Ishikawa (cell line): ENCODE results near the gene NKAIN2.
A peak's percentile ranks its signal among the peaks of the same experiment; 100 is the strongest.

Source experiments
- CEBPB ChIP-seq: IDR thresholded peaks from 2 replicates; pipeline ENCODE4 v1.6.1; 2012
- CREB1 ChIP-seq: IDR thresholded peaks from 2 replicates; pipeline ENCODE4 v1.6.1; 2012; ENCODE audit warnings: low read depth
- EGR1 ChIP-seq: IDR thresholded peaks from 2 replicates; pipeline ENCODE4 v1.6.1; 2012
- EP300 ChIP-seq: IDR thresholded peaks from 2 replicates; pipeline ENCODE4 v1.6.1; 2012; ENCODE audit warnings: borderline replicate concordance
- FOXM1 ChIP-seq: IDR thresholded peaks from 2 replicates; pipeline ENCODE4 v1.6.1; 2012; ENCODE audit warnings: low read depth, borderline replicate concordance
- MAX ChIP-seq: IDR thresholded peaks from 2 replicates; pipeline ENCODE4 v1.6.1; 2012
- NFIC ChIP-seq: IDR thresholded peaks from 2 replicates; pipeline ENCODE4 v1.6.1; 2012
- RAD21 ChIP-seq: IDR thresholded peaks from 2 replicates; pipeline ENCODE4 v1.6.1; 2012; ENCODE audit warnings: low read depth
- TAF1 ChIP-seq: IDR thresholded peaks from 2 replicates; pipeline ENCODE4 v1.6.1; 2012; ENCODE audit warnings: low read depth, mild to moderate bottlenecking
- TCF12 ChIP-seq: IDR thresholded peaks from 2 replicates; pipeline ENCODE4 v1.6.1; 2012; ENCODE audit warnings: low read depth
- TEAD4 ChIP-seq: IDR thresholded peaks from 2 replicates; pipeline ENCODE4 v1.6.1; 2012
- YY1 ChIP-seq: IDR thresholded peaks from 2 replicates; pipeline ENCODE4 v1.6.1; 2012; ENCODE audit warnings: low read depth
- ZBTB7A ChIP-seq: IDR thresholded peaks from 2 replicates; pipeline ENCODE4 v1.6.1; 2012; ENCODE audit warnings: low read depth
- TF ChIP-seq, protein P1 (sequence below): IDR thresholded peaks from 2 replicates; pipeline ENCODE4 v1.6.1; 2012; ENCODE audit warnings: low read depth, mild to moderate bottlenecking
- TF ChIP-seq, protein P2 (sequence below): IDR thresholded peaks from 2 replicates; pipeline ENCODE4 v1.6.1; 2012

Gene NKAIN2

DNA sequence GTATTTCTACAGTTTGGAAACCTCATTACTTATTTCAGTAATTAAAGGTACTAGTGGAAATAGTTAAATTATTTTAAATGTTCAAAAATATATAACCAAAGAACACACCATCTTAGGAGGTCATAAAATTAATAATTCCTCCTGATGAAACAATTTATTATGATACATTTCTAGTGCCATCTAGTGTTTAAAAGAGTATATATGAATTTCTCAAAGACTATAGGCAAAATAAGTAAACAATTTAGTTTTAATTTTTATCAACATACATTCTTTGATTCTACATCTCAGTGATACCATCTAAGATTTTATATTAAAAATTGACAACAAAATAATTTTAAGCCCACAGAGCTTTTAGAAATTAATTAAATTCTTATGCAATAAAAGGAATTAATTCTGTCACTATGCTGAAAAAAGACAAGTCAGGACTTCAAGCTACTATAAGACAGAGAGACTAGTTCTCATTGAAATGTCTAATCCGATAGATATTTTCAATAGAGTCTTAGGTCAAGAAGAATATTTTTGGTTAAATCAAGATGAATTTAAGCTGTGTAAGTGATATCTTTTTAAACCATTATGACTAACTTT, 1050.8 kb downstream of the NKAIN2 start:
- no peak for TF ChIP-seq MAX
- TF ChIP-seq RAD21, result peak; percentile 26; the same call in 1 of the 2 replicates

DNA sequence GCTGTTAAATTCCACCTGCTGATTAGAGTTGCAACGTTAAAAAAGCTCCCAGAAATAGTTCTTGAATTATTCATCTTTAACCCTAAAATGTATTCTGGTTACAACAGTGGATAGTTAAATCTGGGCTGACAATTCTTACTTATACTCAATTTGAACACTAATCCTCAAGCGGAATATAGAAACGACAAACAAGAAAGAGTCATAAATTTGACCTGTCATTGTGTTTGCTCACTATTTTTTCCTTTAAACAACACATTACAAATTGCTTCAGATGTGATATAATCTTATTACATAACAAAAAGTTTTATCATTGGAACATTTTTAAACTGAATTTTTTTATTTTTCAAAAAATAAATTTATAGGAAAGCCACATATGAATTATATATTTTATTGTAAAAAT, 1054.1 kb downstream of the NKAIN2 start:
- TF ChIP-seq FOXM1 (no peak), YY1 (no peak), EGR1 (no peak), ZBTB7A (no peak), NFIC (no peak)
- TF ChIP-seq, protein P1, sequence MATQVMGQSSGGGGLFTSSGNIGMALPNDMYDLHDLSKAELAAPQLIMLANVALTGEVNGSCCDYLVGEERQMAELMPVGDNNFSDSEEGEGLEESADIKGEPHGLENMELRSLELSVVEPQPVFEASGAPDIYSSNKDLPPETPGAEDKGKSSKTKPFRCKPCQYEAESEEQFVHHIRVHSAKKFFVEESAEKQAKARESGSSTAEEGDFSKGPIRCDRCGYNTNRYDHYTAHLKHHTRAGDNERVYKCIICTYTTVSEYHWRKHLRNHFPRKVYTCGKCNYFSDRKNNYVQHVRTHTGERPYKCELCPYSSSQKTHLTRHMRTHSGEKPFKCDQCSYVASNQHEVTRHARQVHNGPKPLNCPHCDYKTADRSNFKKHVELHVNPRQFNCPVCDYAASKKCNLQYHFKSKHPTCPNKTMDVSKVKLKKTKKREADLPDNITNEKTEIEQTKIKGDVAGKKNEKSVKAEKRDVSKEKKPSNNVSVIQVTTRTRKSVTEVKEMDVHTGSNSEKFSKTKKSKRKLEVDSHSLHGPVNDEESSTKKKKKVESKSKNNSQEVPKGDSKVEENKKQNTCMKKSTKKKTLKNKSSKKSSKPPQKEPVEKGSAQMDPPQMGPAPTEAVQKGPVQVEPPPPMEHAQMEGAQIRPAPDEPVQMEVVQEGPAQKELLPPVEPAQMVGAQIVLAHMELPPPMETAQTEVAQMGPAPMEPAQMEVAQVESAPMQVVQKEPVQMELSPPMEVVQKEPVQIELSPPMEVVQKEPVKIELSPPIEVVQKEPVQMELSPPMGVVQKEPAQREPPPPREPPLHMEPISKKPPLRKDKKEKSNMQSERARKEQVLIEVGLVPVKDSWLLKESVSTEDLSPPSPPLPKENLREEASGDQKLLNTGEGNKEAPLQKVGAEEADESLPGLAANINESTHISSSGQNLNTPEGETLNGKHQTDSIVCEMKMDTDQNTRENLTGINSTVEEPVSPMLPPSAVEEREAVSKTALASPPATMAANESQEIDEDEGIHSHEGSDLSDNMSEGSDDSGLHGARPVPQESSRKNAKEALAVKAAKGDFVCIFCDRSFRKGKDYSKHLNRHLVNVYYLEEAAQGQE, result no peak

GRCh38 chr6:124858564-124858963, 1054.9 kb downstream of the NKAIN2 start:
- TF ChIP-seq TAF1 (no peak), NFIC (no peak), ZBTB7A (no peak), CREB1 (no peak), EGR1 (no peak), TEAD4 (no peak), RAD21 (no peak), EP300 (no peak), FOXM1 (no peak), MAX (no peak), TCF12 (no peak)
- TF ChIP-seq, protein P2, sequence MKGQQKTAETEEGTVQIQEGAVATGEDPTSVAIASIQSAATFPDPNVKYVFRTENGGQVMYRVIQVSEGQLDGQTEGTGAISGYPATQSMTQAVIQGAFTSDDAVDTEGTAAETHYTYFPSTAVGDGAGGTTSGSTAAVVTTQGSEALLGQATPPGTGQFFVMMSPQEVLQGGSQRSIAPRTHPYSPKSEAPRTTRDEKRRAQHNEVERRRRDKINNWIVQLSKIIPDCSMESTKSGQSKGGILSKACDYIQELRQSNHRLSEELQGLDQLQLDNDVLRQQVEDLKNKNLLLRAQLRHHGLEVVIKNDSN, result no peak
- TF ChIP-seq, protein P1, result no peak

DNA sequence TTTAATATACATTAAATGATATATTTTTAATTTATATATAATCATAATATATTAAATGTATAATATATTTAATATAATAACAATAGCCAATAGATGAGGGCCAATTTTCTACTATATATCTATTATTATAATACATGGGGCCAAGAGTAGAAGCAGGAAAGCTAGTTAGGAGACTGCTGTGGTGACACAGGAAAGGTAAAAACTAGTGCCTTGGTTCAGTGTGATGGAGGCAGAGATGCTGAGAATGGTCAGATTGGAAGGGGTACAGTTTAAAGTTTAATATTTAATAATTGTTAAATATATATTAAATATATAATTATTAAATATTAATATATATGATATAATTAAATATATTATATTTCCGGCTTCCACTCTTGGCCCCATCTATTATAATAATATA, 1055.7 kb downstream of the NKAIN2 start:
- TF ChIP-seq RAD21, result no peak
- no peak for TF ChIP-seq CREB1
- no peak for TF ChIP-seq CEBPB
- no peak for TF ChIP-seq NFIC
- no peak for TF ChIP-seq TAF1
- TF ChIP-seq YY1, result no peak
- TF ChIP-seq TEAD4, result no peak
- TF ChIP-seq EGR1, result no peak
- TF ChIP-seq, protein P2, result no peak
- TF ChIP-seq TCF12, result no peak

DNA sequence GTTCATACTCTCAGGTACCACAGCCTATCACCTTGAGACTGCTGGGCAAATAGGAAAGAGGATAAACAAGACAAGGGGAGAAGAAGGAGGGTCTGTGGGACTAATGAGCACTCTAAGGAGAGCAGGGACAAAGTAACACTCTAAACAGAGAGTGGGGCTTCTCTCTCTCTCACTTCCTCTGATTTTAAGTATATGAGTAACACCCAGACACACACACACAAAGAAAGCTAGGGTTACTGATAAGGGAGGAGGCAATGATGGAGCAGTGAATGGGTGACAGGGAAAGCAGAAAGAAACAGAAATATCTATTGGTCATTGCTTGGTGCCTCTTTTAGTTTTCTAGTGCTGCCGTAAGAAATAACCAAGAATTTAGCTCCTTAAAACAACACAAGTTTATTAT, 1062.4 kb downstream of the NKAIN2 start:
- no peak for TF ChIP-seq EP300
- TF ChIP-seq CREB1, result no peak
- no peak for TF ChIP-seq RAD21
- no peak for TF ChIP-seq CEBPB
- TF ChIP-seq, protein P2, result no peak
- TF ChIP-seq TEAD4, result no peak
- TF ChIP-seq TAF1, result no peak
- TF ChIP-seq TCF12, result no peak
- TF ChIP-seq EGR1, result no peak
- TF ChIP-seq MAX, result no peak

GRCh38 chr6:124867121-124867520, 1063.5 kb downstream of the NKAIN2 start:
- TF ChIP-seq, protein P1, result no peak
- TF ChIP-seq ZBTB7A, result no peak
- TF ChIP-seq RAD21, result no peak
- no peak for TF ChIP-seq EP300
- TF ChIP-seq MAX, result no peak
- TF ChIP-seq, protein P2, result no peak
- TF ChIP-seq FOXM1, result no peak
- TF ChIP-seq CREB1, result no peak
- TF ChIP-seq YY1, result no peak
- no peak for TF ChIP-seq TCF12
- TF ChIP-seq TEAD4, result no peak
- no peak for TF ChIP-seq TAF1
- no peak for TF ChIP-seq EGR1
- no peak for TF ChIP-seq NFIC
- no peak for TF ChIP-seq CEBPB
